Astrocyte (in vitro differentiated cells and primary cell): Measurements from ENCODE around the gene INSIG2. TPM values are rescaled to one million over a fixed set of nuclear protein-coding genes. Genes with fewer than 3 reads are reported as not detected.

ENCODE experiments used
- DNase-seq: peaks from one replicate; pipeline ENCODE4 v3.0.0-alpha.2; 2010; ENCODE audit warnings: low read depth
- FAIRE-seq: peaks from 2 replicates; lab custom pipeline; 2011; peaks lifted over from hg19 to GRCh38; lab: Jason Lieb, UNC
- H2AFZ ChIP-seq: 2 replicates; pipeline ENCODE4 v1.6.0; 2012; ENCODE audit warnings: low read depth, low read length, inconsistent platforms
- H3K27ac ChIP-seq: 2 replicates; pipeline ENCODE4 v1.5.1; 2011; ENCODE audit warnings: low read depth, low read length, inconsistent platforms
- H3K27me3 ChIP-seq: 2 replicates; pipeline ENCODE4 v1.6.0; 2011; ENCODE audit warnings: low read length, inconsistent platforms; ENCODE audit not compliant: insufficient read depth
- H3K36me3 ChIP-seq: 2 replicates; pipeline ENCODE4 v1.5.1; 2011; ENCODE audit warnings: low read length, inconsistent platforms; ENCODE audit not compliant: insufficient read depth
- H3K4me1 ChIP-seq: 2 replicates; pipeline ENCODE4 v1.5.1; 2011; ENCODE audit warnings: low read length, inconsistent platforms; ENCODE audit not compliant: insufficient read depth
- H3K4me2 ChIP-seq: 2 replicates; pipeline ENCODE4 v1.6.0; 2012; ENCODE audit warnings: low read length, inconsistent platforms
- H3K4me3 ChIP-seq: 2 replicates; pipeline ENCODE4 v1.5.1; 2011; ENCODE audit warnings: low read depth, mild to moderate bottlenecking, low read length, inconsistent platforms; ENCODE audit not compliant: insufficient read depth
- H3K79me2 ChIP-seq: 2 replicates; pipeline ENCODE4 v1.6.0; 2012; ENCODE audit warnings: mild to moderate bottlenecking, low read length, inconsistent platforms; ENCODE audit not compliant: insufficient read depth
- H3K9ac ChIP-seq: 2 replicates; pipeline ENCODE4 v1.6.0; 2012; ENCODE audit warnings: mild to moderate bottlenecking, low read length, inconsistent platforms
- H3K9me3 ChIP-seq: 2 replicates; pipeline ENCODE4 v1.5.1; 2012; ENCODE audit warnings: low read depth, mild to moderate bottlenecking, low read length, inconsistent platforms; ENCODE audit not compliant: insufficient read depth
- H4K20me1 ChIP-seq: 2 replicates; pipeline ENCODE4 v1.6.0; 2012; ENCODE audit warnings: low read length, inconsistent platforms; ENCODE audit not compliant: insufficient read depth
- H3K27ac Mint-ChIP-seq: one replicate; pipeline ENCODE4 v1.8.0; 2021; ENCODE audit warnings: mild to moderate bottlenecking, mixed read lengths; ENCODE audit not compliant: unreplicated experiment
- H3K27me3 Mint-ChIP-seq: one replicate; pipeline ENCODE4 v1.8.0; 2021; ENCODE audit warnings: low read depth, mixed read lengths; ENCODE audit not compliant: unreplicated experiment
- H3K36me3 Mint-ChIP-seq: one replicate; pipeline ENCODE4 v1.8.0; 2021; ENCODE audit warnings: low read depth, mixed read lengths; ENCODE audit not compliant: unreplicated experiment
- H3K4me1 Mint-ChIP-seq: one replicate; pipeline ENCODE4 v1.8.0; 2021; ENCODE audit warnings: low read depth, mixed read lengths; ENCODE audit not compliant: unreplicated experiment
- H3K4me3 Mint-ChIP-seq: one replicate; pipeline ENCODE4 v1.8.0; 2021; ENCODE audit warnings: mild to moderate bottlenecking, moderate library complexity, mixed read lengths; ENCODE audit not compliant: unreplicated experiment
- H3K9me3 Mint-ChIP-seq: one replicate; pipeline ENCODE4 v1.8.0; 2021; ENCODE audit warnings: mild to moderate bottlenecking, mixed read lengths; ENCODE audit not compliant: unreplicated experiment
- EZH2 ChIP-seq: IDR thresholded peaks from 2 replicates; pipeline ENCODE4 v1.6.1; 2012; ENCODE audit warnings: mild to moderate bottlenecking, low read length, inconsistent platforms; ENCODE audit not compliant: insufficient read depth
- total RNA-seq: library from RNA; stranded (reverse); gene quantifications from 2 replicates; pipeline ENCODE4 v1.2.1, GENCODE V29; 2021
- TF ChIP-seq, protein P1 (sequence below): IDR thresholded peaks from 2 replicates; pipeline ENCODE4 v1.5.1; 2011; ENCODE audit warnings: low read depth, mild to moderate bottlenecking, inconsistent platforms, low read length, moderate library complexity; ENCODE audit not compliant: insufficient read depth

The INSIG2 gene
- total RNA-seq, 1 donor from 2014 or later: 32.2 TPM

DNA sequence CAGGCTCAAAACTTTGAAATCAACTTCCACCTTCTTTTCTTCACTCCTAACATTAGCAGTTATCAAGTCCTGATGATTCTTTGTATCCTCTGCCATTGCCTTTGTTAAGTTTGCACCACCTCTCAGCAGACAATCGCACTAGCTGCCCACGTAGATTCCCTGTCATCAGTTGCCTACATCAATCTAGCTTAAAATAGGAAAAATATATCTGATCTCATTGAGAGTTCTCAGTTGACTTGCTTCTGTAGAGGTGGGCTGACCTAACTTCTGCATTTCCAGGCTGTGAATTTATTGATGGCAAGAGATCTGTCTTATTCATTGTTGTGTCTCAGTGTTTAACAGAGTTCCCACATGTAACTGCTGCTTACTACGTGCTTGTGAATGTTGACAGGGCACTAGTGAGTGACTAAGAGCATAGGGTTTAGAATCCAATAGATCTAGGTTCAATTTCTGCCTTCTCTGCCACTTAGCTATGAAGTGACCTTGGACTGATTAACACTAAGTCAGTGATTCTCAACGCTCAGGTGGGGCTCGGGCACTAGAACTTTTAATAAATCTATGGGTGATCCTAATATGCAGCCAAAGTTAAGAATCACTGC is 3.7 kb upstream of the INSIG2 start:
- TF ChIP-seq, protein P1, sequence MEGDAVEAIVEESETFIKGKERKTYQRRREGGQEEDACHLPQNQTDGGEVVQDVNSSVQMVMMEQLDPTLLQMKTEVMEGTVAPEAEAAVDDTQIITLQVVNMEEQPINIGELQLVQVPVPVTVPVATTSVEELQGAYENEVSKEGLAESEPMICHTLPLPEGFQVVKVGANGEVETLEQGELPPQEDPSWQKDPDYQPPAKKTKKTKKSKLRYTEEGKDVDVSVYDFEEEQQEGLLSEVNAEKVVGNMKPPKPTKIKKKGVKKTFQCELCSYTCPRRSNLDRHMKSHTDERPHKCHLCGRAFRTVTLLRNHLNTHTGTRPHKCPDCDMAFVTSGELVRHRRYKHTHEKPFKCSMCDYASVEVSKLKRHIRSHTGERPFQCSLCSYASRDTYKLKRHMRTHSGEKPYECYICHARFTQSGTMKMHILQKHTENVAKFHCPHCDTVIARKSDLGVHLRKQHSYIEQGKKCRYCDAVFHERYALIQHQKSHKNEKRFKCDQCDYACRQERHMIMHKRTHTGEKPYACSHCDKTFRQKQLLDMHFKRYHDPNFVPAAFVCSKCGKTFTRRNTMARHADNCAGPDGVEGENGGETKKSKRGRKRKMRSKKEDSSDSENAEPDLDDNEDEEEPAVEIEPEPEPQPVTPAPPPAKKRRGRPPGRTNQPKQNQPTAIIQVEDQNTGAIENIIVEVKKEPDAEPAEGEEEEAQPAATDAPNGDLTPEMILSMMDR: no peak
- no peak for TF ChIP-seq EZH2
- no peak overlapping the region for H3K4me2 ChIP-seq
- H3K9me3 ChIP-seq: no peaks in the 10 kb centered on the region
- DNase-seq (no peak), FAIRE-seq (no peak)
- no peak overlapping the region for H3K9ac ChIP-seq
- H3K27ac ChIP-seq: no peak overlapping the region
- H2AFZ ChIP-seq: no peak overlapping the region
- peaks cover 17% of the 10 kb centered on the region for H3K27me3 Mint-ChIP-seq
- H3K27ac Mint-ChIP-seq: no peak overlapping the region
- H3K4me3 ChIP-seq: no peak overlapping the region
- no peaks in the 10 kb centered on the region for H3K9me3 Mint-ChIP-seq
- H3K36me3 ChIP-seq: no peaks in the 10 kb centered on the region
- H3K36me3 Mint-ChIP-seq: no peaks in the 10 kb centered on the region
- H4K20me1 ChIP-seq: no peaks in the 10 kb centered on the region
- H3K4me1 Mint-ChIP-seq: no peaks in the 10 kb centered on the region
- no peak overlapping the region for H3K4me3 Mint-ChIP-seq
- H3K4me1 ChIP-seq: peaks cover 1% of the 10 kb centered on the region
- H3K79me2 ChIP-seq: peaks cover 13% of the 10 kb centered on the region
- peaks cover 35% of the 10 kb centered on the region for H3K27me3 ChIP-seq

DNA sequence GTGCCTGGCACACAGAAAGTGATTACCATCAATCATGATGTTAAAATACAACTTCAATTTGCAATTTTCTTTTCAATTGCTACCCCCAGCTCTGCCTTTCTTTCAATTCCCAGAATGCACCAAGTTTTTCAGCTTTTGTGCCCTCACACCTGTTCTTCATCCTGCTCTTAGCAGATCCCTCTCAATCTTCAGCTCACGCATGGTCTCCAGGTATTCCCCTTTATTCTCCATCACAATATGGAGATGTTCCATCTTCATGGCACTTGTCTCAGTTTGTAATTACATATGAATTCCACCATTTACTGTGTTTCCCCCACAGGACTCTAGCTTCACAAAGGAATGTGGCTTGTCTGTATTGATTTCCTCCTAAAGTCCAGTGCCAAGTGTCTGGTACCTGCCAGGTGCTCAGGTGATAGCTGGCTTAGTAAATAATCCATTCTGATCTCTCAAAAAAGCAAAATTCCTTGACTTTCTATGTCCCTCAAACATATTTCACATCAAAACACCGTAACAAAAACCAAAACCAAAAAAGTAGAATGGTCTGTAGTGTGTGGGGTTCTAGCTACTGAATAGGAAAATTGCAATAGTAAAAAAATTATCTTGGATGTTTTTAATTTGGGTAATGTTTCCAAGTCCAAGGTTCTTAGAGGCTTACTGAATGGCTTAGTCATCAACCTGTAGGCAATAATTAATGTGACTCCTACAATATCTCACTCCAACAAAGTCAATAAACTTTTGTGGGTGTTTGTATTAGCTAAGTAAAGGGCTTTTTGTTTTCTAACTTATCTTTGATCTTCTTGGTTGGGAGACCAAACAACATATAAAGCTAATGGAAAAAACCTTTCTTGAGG is 2.9 kb upstream of the INSIG2 start:
- Histone ChIP-seq H3K9ac (no peak overlapping the region), H3K36me3 (no peaks in the 10 kb centered on the region), H3K4me1 (peaks cover 4% of the 10 kb centered on the region), H3K27me3 (peaks cover 30% of the 10 kb centered on the region), H2AFZ (no peak overlapping the region), H3K79me2 (peaks cover 21% of the 10 kb centered on the region), H3K4me3 (no peak overlapping the region), H4K20me1 (peaks cover 5% of the 10 kb centered on the region), H3K9me3 (no peaks in the 10 kb centered on the region), H3K27ac (no peak overlapping the region), H3K4me2 (no peak overlapping the region)
- H3K9me3 Mint-ChIP-seq: no peaks in the 10 kb centered on the region
- TF ChIP-seq EZH2: no peak
- TF ChIP-seq, protein P1: no peak
- H3K4me1 Mint-ChIP-seq: peaks cover 5% of the 10 kb centered on the region
- no peaks in the 10 kb centered on the region for H3K36me3 Mint-ChIP-seq
- FAIRE-seq: no peak
- peaks cover 10% of the 10 kb centered on the region for H3K27me3 Mint-ChIP-seq
- H3K4me3 Mint-ChIP-seq: no peak overlapping the region
- H3K27ac Mint-ChIP-seq: no peak overlapping the region
- DNase-seq: no peak
